IMR-90 (cell line): Measurements from ENCODE around the gene CD6. TPM values are rescaled to one million over a fixed set of nuclear protein-coding genes. Genes with fewer than 3 reads are reported as not detected.

Source experiments
- ATAC-seq: fragments of 200-7000 bp; cut with Tn5 transposase; 2 replicates; pipeline ENCODE4 v1.9.1; 2020; ENCODE audit warnings: low read depth, mild to moderate bottlenecking, moderate library complexity
- BruUV-seq: library from RNA; stranded (reverse); fragments of 400-500 nt; replicated peaks from 2 replicates; lab custom pipeline; 2021; lab: Mats Ljungman, UMichigan
- CTCF ChIA-PET: fragments of 300-600 bp; formaldehyde crosslinking; extraction: SDS; loops from one replicate; lab custom pipeline; 2021; ENCODE audit warnings: antibody characterized with exemption; lab: Yijun Ruan, JAX
- POLR2A ChIA-PET: fragments of 300-600 bp; sonication (Branson Sonifier 250); formaldehyde crosslinking; loops from one replicate; lab custom pipeline; 2022; ENCODE audit warnings: antibody characterized with exemption; ENCODE audit not compliant: unreplicated experiment; lab: Charles Lee
- DNase-seq: peaks from one replicate; pipeline ENCODE4 v3.0.0; 2013
- H2AFZ ChIP-seq: replicated peaks from 2 replicates; pipeline ENCODE3; 2013; ENCODE audit warnings: low read length, mild to moderate bottlenecking; ENCODE audit not compliant: poor library complexity
- H2AK5ac ChIP-seq: 2 replicates; pipeline ENCODE4 v1.6.1; 2013; ENCODE audit warnings: low read depth, low read length, inconsistent platforms
- H2AK9ac ChIP-seq: replicated peaks from 2 replicates; pipeline ENCODE3; 2013; ENCODE audit warnings: mild to moderate bottlenecking, low read depth, low read length, moderate library complexity; ENCODE audit not compliant: poor library complexity
- H2BK120ac ChIP-seq: 2 replicates; pipeline ENCODE4 v1.6.1; 2013; ENCODE audit warnings: low read depth, low read length, inconsistent platforms
- H2BK15ac ChIP-seq: 3 replicates; pipeline ENCODE4 v1.6.1; 2013; ENCODE audit warnings: low read depth, low read length, inconsistent platforms
- H2BK20ac ChIP-seq: 2 replicates; pipeline ENCODE4 v1.6.1; 2013; ENCODE audit warnings: low read depth, mild to moderate bottlenecking, inconsistent platforms, low read length, moderate library complexity
- H2BK5ac ChIP-seq: 2 replicates; pipeline ENCODE4 v1.6.1; 2013; ENCODE audit warnings: mild to moderate bottlenecking, low read depth, low read length, inconsistent platforms; ENCODE audit not compliant: poor library complexity, severe bottlenecking
- H3K14ac ChIP-seq: replicated peaks from 2 replicates; pipeline ENCODE4 v1.6.1; 2013; ENCODE audit warnings: low read depth, low read length, inconsistent platforms
- H3K18ac ChIP-seq: 2 replicates; pipeline ENCODE4 v1.6.1; 2013; ENCODE audit warnings: low read depth, low read length, control low read depth
- H3K23ac ChIP-seq: 2 replicates; pipeline ENCODE4 v1.6.1; 2013; ENCODE audit warnings: low read depth, low read length, inconsistent platforms
- H3K27ac ChIP-seq: 2 replicates; pipeline ENCODE4 v1.5.1; 2013; ENCODE audit warnings: mild to moderate bottlenecking, control low read depth, low read length; ENCODE audit not compliant: insufficient read depth
- H3K27me3 ChIP-seq: 2 replicates; pipeline ENCODE4 v1.6.1; 2013; ENCODE audit warnings: low read length; ENCODE audit not compliant: control insufficient read depth, insufficient read depth
- H3K36me3 ChIP-seq: 2 replicates; pipeline ENCODE4 v1.6.1; 2013; ENCODE audit warnings: low read length, mixed read lengths; ENCODE audit not compliant: control insufficient read depth, insufficient read depth
- H3K4ac ChIP-seq: 2 replicates; pipeline ENCODE4 v1.6.1; 2013; ENCODE audit warnings: low read depth, low read length, inconsistent platforms
- H3K4me1 ChIP-seq: 2 replicates; pipeline ENCODE4 v1.6.1; 2013; ENCODE audit warnings: low read length, mixed read lengths; ENCODE audit not compliant: control insufficient read depth, insufficient read depth
- H3K4me2 ChIP-seq: 2 replicates; pipeline ENCODE4 v1.6.1; 2013; ENCODE audit warnings: low read depth, mild to moderate bottlenecking, control low read depth, low read length, moderate library complexity
- H3K4me3 ChIP-seq: 2 replicates; pipeline ENCODE4 v1.5.1; 2013; ENCODE audit warnings: low read depth, mild to moderate bottlenecking, control low read depth, low read length, moderate library complexity; ENCODE audit not compliant: insufficient read depth
- H3K56ac ChIP-seq: 2 replicates; pipeline ENCODE4 v1.6.1; 2013; ENCODE audit warnings: low read length, inconsistent platforms; ENCODE audit not compliant: insufficient read depth; ENCODE audit errors: extremely low read depth
- H3K79me1 ChIP-seq, 2 experiments: 2 replicates each; pipeline ENCODE4 v1.6.1; 2013; ENCODE audit warnings: low read length in 2 of 2, inconsistent platforms in 1 of 2, low read depth in 1 of 2
- H3K9ac ChIP-seq: 2 replicates; pipeline ENCODE4 v1.6.1; 2013; ENCODE audit warnings: low read depth, low read length, control low read depth
- H3K9me1 ChIP-seq: 2 replicates; pipeline ENCODE4 v1.6.1; 2013; ENCODE audit warnings: low read length, inconsistent platforms; ENCODE audit not compliant: insufficient read depth
- H3K9me3 ChIP-seq: 2 replicates; pipeline ENCODE4 v1.6.1; 2013; ENCODE audit warnings: low read length; ENCODE audit not compliant: control insufficient read depth, insufficient read depth
- H4K20me1 ChIP-seq: 2 replicates; pipeline ENCODE4 v1.6.1; 2013; ENCODE audit warnings: low read length, inconsistent platforms; ENCODE audit not compliant: insufficient read depth
- H4K5ac ChIP-seq: 2 replicates; pipeline ENCODE4 v1.6.1; 2013; ENCODE audit warnings: mild to moderate bottlenecking, low read depth, low read length, control low read depth
- H4K8ac ChIP-seq, 2 experiments: 2 replicates each; pipeline ENCODE4 v1.6.1; 2013; ENCODE audit warnings: low read depth in 2 of 2, low read length in 2 of 2, control low read depth in 1 of 2, inconsistent platforms in 1 of 2
- H4K91ac ChIP-seq: 2 replicates; pipeline ENCODE4 v1.6.1; 2013; ENCODE audit warnings: low read depth, low read length, inconsistent platforms; ENCODE audit not compliant: insufficient read depth
- CEBPB ChIP-seq: IDR thresholded peaks from 2 replicates; pipeline ENCODE4 v1.6.1; 2012; ENCODE audit warnings: low read depth, low read length, improper control_type of control experiment
- FOS ChIP-seq: fragments of 150-350 bp; IDR thresholded peaks from 2 replicates; pipeline ENCODE4 v1.6.1; 2016; ENCODE audit warnings: low read depth, low read length
- MXI1 ChIP-seq: IDR thresholded peaks from 2 replicates; pipeline ENCODE4 v1.6.1; 2012; ENCODE audit warnings: low read depth, mild to moderate bottlenecking, low read length, moderate library complexity, borderline replicate concordance
- NFE2L2 ChIP-seq: fragments of 150-350 bp; IDR thresholded peaks from 2 replicates; pipeline ENCODE4 v1.6.1; 2016; ENCODE audit warnings: low read depth, mild to moderate bottlenecking, low read length
- POLR2A ChIP-seq: IDR thresholded peaks from 2 replicates; pipeline ENCODE4 v1.6.1; 2012; ENCODE audit warnings: mild to moderate bottlenecking, low read depth, low read length
- RAD21 ChIP-seq: IDR thresholded peaks from 2 replicates; pipeline ENCODE4 v1.6.1; 2012; ENCODE audit warnings: low read length, improper control_type of control experiment
- RCOR1 ChIP-seq: IDR thresholded peaks from 2 replicates; pipeline ENCODE4 v1.6.1; 2012; ENCODE audit warnings: mild to moderate bottlenecking, low read length, improper control_type of control experiment; ENCODE audit not compliant: insufficient replicate concordance
- WGBS, 2 experiments: methylation state at CpG; one replicate each; pipeline versions ENCODE4 v1.1.5 to v1.1.7; 2013; ENCODE audit warnings: missing lambda C conversion rate in 2 of 2; ENCODE audit not compliant: insufficient read length in 1 of 2; ENCODE audit errors: extremely low coverage in 2 of 2; 5-methylcytosine and 5-hydroxymethylcytosine counted together
- dilution Hi-C: fragments of 300-500 bp; cut with HindIII; formaldehyde crosslinking; loops from one replicate; pipeline ENCODE4 v1.14.3; 2018; ENCODE audit warnings: low sequenced_read_pairs; ENCODE audit not compliant: unreplicated experiment
- in situ Hi-C: fragments of 300-500 bp; cut with MboI; formaldehyde crosslinking; loops from 3 replicates; pipeline ENCODE4 v1.14.3; 2019; ENCODE audit warnings: low sequenced_read_pairs, inconsistent platforms, mixed read lengths
- intact Hi-C: fragments of 100-400 bp; cut with micrococcal nuclease; formaldehyde crosslinking; loops from 2 replicates; pipeline ENCODE4 v1.10.0; 2022
- polyA plus RNA-seq, 3 experiments: library from polyadenylated mRNA; depleted of rRNA; stranded (reverse); fragments of >200 nt; gene quantifications; 2 replicates each; pipeline ENCODE4 v1.2.3, GENCODE V29; 2012; ENCODE audit warnings: low replicate concordance in 1 of 3
- total RNA-seq: library from RNA; depleted of rRNA; stranded (reverse); fragments of >200 nt; gene quantifications from 2 replicates; pipeline ENCODE4 v1.2.3, GENCODE V29; 2012
- TF ChIP-seq, protein P1 (sequence below): conservative IDR thresholded peaks from 2 replicates; pipeline ENCODE4 v1.5.1; 2012; ENCODE audit warnings: mild to moderate bottlenecking, low read depth, low read length, improper control_type of control experiment
- TF ChIP-seq, protein P2 (sequence below): fragments of 150-350 bp; IDR thresholded peaks from 2 replicates; pipeline ENCODE4 v1.6.1; 2017; ENCODE audit warnings: mild to moderate bottlenecking, antibody characterized with exemption, low read length, low read depth

Gene CD6
- total and polyA plus RNA-seq, 2 of the 4 experiments (the other 2 are of a cell fraction), result not detected

GRCh38 chr11:60929764-60930163 is 41.7 kb upstream of the CD6 start:
- H2BK15ac ChIP-seq, result no peak overlapping the region
- peaks cover 10% of the 10 kb centered on the region for H3K4me1 ChIP-seq
- H3K18ac ChIP-seq, result no peak overlapping the region
- H3K9ac ChIP-seq, result no peak overlapping the region
- intact Hi-C loops, result no loop called here
- H2AFZ ChIP-seq, result no peak overlapping the region
- no peak overlapping the region for H2BK20ac ChIP-seq
- H3K14ac ChIP-seq, result no peak overlapping the region
- CTCF ChIA-PET, result no interaction called here
- peaks cover 43% of the 10 kb centered on the region for H3K36me3 ChIP-seq
- no peak overlapping the region for H2AK9ac ChIP-seq
- H4K8ac ChIP-seq, result no peak overlapping the region
- DNase-seq (no peak), ATAC-seq (no peak)
- peaks cover 7% of the 10 kb centered on the region; the same call in 1 of the 2 replicates for H3K9me1 ChIP-seq
- no peak overlapping the region for H4K91ac ChIP-seq
- peaks cover 5 to 22% of the 10 kb centered on the region in 2 experiments; a peak in 3 of 4 replicates for H3K79me1 ChIP-seq
- H3K9me3 ChIP-seq, result no peaks in the 10 kb centered on the region
- WGBS, 2 experiments, result no CpG with 5 or more reads among the region's 4 CpGs
- H3K56ac ChIP-seq, result no peak overlapping the region
- H2BK120ac ChIP-seq, result no peak overlapping the region
- in situ Hi-C loops, result no loop called here
- H4K20me1 ChIP-seq, result peaks cover 12% of the 10 kb centered on the region
- H2AK5ac ChIP-seq, result no peak overlapping the region
- POLR2A ChIA-PET, result no interaction called here
- no peaks in the 10 kb centered on the region for H3K27me3 ChIP-seq
- H3K23ac ChIP-seq, result no peak overlapping the region
- no peak overlapping the region for H2BK5ac ChIP-seq
- no peak overlapping the region for H3K4me3 ChIP-seq
- no peak overlapping the region for H3K4me2 ChIP-seq
- no peak overlapping the region for H3K4ac ChIP-seq
- dilution Hi-C loops, result no loop called here
- no peak overlapping the region for H4K5ac ChIP-seq
- H3K27ac ChIP-seq, result no peak overlapping the region
- no TSS peak for BruUV-seq
- TF ChIP-seq, protein P1, sequence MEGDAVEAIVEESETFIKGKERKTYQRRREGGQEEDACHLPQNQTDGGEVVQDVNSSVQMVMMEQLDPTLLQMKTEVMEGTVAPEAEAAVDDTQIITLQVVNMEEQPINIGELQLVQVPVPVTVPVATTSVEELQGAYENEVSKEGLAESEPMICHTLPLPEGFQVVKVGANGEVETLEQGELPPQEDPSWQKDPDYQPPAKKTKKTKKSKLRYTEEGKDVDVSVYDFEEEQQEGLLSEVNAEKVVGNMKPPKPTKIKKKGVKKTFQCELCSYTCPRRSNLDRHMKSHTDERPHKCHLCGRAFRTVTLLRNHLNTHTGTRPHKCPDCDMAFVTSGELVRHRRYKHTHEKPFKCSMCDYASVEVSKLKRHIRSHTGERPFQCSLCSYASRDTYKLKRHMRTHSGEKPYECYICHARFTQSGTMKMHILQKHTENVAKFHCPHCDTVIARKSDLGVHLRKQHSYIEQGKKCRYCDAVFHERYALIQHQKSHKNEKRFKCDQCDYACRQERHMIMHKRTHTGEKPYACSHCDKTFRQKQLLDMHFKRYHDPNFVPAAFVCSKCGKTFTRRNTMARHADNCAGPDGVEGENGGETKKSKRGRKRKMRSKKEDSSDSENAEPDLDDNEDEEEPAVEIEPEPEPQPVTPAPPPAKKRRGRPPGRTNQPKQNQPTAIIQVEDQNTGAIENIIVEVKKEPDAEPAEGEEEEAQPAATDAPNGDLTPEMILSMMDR, result no peak
- TF ChIP-seq FOS, result no peak
- no peak for TF ChIP-seq CEBPB
- no peak for TF ChIP-seq NFE2L2
- no peak for TF ChIP-seq MXI1
- TF ChIP-seq POLR2A, result no peak
- TF ChIP-seq RAD21, result no peak
- no peak for TF ChIP-seq RCOR1
- TF ChIP-seq, protein P2, sequence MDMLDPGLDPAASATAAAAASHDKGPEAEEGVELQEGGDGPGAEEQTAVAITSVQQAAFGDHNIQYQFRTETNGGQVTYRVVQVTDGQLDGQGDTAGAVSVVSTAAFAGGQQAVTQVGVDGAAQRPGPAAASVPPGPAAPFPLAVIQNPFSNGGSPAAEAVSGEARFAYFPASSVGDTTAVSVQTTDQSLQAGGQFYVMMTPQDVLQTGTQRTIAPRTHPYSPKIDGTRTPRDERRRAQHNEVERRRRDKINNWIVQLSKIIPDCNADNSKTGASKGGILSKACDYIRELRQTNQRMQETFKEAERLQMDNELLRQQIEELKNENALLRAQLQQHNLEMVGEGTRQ, result no peak
